Fibroblast of pulmonary artery (primary cell): ENCODE results near the gene SIGLEC5.
A peak's percentile ranks its signal among the peaks of the same experiment; 100 is the strongest.
"Not testable (repeated sequence)": the region's sequence is repeated elsewhere in the genome, so short reads cannot be mapped to it uniquely, and the experiment has no call there.

Source experiments
- DNase-seq: peaks from one replicate; pipeline ENCODE4 v3.0.0-alpha.2; 2010; ENCODE audit warnings: low read depth
- H3K4me3 ChIP-seq: replicated peaks from 2 replicates; pipeline ENCODE4 v1.5.1; 2011; ENCODE audit warnings: low read depth, mild to moderate bottlenecking, control low read depth, low read length, moderate library complexity
- TF ChIP-seq, protein P1 (sequence below): IDR thresholded peaks from 2 replicates; pipeline ENCODE4 v1.5.1; 2011; ENCODE audit warnings: mild to moderate bottlenecking, control low read depth, low read length, inconsistent platforms; ENCODE audit errors: missing control alignments

The SIGLEC5 gene, protein sequence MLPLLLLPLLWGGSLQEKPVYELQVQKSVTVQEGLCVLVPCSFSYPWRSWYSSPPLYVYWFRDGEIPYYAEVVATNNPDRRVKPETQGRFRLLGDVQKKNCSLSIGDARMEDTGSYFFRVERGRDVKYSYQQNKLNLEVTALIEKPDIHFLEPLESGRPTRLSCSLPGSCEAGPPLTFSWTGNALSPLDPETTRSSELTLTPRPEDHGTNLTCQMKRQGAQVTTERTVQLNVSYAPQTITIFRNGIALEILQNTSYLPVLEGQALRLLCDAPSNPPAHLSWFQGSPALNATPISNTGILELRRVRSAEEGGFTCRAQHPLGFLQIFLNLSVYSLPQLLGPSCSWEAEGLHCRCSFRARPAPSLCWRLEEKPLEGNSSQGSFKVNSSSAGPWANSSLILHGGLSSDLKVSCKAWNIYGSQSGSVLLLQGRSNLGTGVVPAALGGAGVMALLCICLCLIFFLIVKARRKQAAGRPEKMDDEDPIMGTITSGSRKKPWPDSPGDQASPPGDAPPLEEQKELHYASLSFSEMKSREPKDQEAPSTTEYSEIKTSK

DNA sequence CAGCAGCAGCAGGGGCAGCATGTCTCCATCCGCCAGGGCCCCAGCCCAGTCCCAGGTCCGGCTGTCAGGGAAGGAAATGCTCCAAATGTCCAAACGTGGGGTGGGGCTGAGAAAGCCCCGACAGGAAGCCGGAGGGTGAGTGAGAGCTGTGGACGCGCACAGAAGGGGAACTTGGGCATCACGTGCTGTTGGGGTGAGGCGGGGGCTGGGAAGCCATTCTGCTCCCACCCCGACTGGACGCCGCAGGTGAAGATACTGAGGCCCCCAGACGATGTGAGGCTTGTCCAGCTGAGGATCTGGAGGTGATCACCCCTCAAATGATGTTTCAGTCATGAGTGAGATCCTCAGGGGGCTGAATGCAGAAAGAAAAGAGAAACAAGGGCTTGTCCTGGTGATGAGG lies at the start of gene SIGLEC5:
TSS of gene SIGLEC5 (minus strand) at position 87 of the 400 bp plus-strand sequence. CDS start at position 21, 66 bp downstream.
- not testable (repeated sequence) for H3K4me3 ChIP-seq

DNA sequence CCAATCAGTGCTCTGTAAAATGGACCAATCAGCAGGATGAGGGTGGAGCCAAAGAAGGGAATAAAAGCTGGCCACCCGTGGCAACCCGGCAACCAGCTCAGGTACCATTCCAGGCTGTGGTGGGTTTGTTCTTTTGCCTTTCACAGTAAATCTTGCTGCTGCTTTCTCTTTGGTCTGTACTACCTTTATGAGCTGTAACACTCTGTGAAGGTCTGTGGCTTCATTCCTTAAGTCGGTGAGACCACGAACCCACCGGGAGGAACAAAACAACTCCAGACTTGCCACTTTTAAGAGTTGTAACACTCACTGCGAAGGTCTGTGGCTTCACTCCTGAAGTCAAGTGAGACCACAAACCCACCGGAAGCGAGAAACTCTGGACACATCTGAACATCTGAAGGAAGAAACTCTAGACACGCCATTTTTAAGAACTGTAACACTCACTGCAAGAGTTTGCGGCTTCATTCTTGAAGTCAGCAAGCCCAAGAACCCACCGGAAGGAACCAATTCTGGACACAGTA lies 46.4 kb upstream of the SIGLEC5 start:
- H3K4me3 ChIP-seq = no peak overlapping the region
- TF ChIP-seq, protein P1, sequence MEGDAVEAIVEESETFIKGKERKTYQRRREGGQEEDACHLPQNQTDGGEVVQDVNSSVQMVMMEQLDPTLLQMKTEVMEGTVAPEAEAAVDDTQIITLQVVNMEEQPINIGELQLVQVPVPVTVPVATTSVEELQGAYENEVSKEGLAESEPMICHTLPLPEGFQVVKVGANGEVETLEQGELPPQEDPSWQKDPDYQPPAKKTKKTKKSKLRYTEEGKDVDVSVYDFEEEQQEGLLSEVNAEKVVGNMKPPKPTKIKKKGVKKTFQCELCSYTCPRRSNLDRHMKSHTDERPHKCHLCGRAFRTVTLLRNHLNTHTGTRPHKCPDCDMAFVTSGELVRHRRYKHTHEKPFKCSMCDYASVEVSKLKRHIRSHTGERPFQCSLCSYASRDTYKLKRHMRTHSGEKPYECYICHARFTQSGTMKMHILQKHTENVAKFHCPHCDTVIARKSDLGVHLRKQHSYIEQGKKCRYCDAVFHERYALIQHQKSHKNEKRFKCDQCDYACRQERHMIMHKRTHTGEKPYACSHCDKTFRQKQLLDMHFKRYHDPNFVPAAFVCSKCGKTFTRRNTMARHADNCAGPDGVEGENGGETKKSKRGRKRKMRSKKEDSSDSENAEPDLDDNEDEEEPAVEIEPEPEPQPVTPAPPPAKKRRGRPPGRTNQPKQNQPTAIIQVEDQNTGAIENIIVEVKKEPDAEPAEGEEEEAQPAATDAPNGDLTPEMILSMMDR = no peak
- no peak for DNase-seq

More for the DNA sequence above, at the start of gene SIGLEC5:
- not testable (repeated sequence) for DNase-seq

DNA sequence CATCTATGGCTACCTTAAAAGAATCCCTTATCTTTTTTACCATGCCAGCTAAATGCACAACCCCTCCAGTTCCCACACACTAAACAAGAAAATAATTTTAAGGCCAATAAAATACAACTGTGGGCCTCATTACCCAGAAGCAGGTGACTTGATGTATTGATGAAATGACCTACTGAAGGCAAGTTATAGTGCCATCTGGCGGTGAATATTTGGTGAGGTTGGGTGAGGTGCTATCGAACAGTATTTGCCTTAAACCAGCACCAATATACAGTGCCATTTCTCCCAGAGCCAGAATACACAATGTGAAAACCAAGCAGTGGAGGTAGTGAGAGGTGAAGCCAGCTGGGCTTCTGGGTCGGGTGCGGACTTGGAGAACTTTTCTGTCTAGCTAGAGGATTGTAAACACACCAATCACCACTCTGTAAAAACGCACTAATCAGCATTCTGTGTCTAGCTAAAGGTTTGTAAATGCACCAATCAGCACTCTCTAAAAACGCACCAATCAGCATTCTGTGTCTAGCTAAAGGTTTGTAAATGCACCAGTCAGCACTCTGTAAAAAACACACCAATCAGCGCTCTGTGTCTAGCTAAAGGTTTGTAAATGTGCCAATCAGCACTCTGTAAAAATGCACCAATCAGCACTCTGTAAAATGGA lies 45.8 kb upstream of the SIGLEC5 start:
- not testable (repeated sequence) for H3K4me3 ChIP-seq
- TF ChIP-seq, protein P1 = peak; percentile 46
- peak; percentile 44 for DNase-seq

DNA sequence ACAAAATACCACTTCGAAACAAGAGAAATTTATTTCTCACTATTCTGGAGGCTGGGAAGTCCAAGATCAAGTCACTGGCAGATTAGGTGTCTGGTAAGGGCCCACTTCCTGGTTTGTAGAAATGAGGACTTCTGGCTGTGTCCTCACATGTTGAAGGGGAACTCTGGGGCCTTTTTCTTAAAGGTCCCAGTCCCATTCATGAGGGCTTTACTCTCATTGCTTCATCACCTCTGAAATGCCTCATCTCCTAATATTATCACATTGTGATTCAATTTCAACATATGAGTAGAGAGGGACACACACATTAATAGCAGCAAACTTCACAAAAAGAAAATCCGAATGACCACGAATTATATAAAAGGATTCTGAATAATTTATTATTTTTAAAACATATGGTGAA lies 38.0 kb upstream of the SIGLEC5 start:
- H3K4me3 ChIP-seq = no peak overlapping the region
- DNase-seq = no peak
- TF ChIP-seq, protein P1 = no peak

DNA sequence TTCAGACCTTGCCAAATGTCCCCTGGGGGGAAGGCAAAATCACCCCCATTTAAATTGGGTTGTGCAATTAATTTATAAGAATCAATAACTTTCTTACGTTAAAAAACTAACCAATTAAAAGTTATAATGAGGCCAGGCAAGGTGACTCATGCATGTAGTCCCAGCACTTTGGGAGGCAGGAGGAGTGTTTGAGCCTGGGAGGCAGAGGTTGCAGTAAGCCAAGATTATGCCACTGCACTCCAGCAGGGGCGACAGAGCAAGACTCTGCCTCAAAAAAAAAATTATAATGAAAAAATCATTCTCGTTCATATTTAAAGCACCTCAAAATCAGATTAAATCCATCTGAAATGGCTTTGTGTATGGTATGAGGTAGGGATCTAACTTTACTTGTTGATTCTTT lies 34.8 kb upstream of the SIGLEC5 start:
- no peak overlapping the region for H3K4me3 ChIP-seq
- DNase-seq = no peak
- TF ChIP-seq, protein P1 = peak; percentile 22

DNA sequence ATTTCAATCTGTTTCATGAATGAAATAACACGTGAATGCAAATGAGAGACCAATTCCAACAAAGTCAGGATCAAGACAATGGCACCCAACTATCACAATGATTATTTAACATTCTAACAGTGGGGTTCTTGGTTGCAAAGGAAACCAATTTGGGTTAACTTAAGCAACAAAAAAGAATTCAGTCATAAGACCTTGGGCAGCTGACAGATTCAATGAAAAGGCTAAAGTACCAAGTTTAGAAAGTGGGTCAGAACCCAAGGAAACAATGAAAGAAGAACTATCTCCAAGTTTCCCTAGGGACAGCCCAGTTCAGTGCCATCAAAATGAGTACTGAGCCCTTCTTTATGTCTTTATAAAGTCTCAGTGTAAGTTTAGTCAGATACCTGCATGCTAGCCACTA lies 33.9 kb upstream of the SIGLEC5 start:
- TF ChIP-seq, protein P1 = no peak
- no peak overlapping the region for H3K4me3 ChIP-seq
- DNase-seq = no peak

DNA sequence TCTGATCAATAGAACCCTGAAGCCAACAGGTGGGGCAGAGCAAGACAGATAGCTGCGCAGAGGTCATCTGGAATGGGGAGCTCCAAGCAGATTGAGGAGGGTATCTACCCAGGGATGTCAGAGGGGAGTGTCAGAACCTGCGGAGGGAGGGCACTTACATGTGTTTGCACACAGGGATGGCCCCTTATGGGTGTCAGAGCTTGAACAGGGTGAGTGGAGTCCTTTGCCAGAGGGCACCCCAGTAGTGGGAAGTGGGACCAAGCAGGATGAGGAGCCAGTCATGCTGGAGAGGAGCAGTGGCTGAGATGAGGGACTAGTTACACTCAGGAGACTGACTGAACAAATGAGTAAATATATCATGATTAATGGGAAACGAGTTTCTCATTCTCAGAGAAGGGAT lies 33.4 kb upstream of the SIGLEC5 start:
- TF ChIP-seq, protein P1 = no peak
- no peak for DNase-seq
- no peak overlapping the region for H3K4me3 ChIP-seq
